ENCODE measurements around the gene PIK3CA.

The PIK3CA gene

GRCh38 chr3:179156775-179157174, 8.6 kb downstream of the PIK3CA start:
- no peak for DNase-seq (ENCODE audit: low read depth)

GRCh38 chr3:179158336-179159039, 10.3 kb downstream of the PIK3CA start:
- DNase-seq (ENCODE audit: low read depth) = no peak

- DNase-seq (ENCODE audit: low read depth) = no peak
Observed at GRCh38 chr3:179163503-179163902, 15.3 kb downstream of the PIK3CA start.

GRCh38 chr3:179164857-179165256, 16.7 kb downstream of the PIK3CA start:
- no peak for DNase-seq (ENCODE audit: low read depth)

GRCh38 chr3:179166561-179167201, 18.5 kb downstream of the PIK3CA start:
- DNase-seq (ENCODE audit: low read depth) = no peak

- no peak for DNase-seq (ENCODE audit: low read depth)
Observed at GRCh38 chr3:179168918-179169317, 20.8 kb downstream of the PIK3CA start.

GRCh38 chr3:179172546-179172945, 24.4 kb downstream of the PIK3CA start:
- DNase-seq (ENCODE audit: low read depth) = no peak

GRCh38 chr3:179174316-179174715, 26.2 kb downstream of the PIK3CA start:
- no peak for DNase-seq (ENCODE audit: low read depth)

GRCh38 chr3:179174898-179175297, 26.7 kb downstream of the PIK3CA start:
- DNase-seq (ENCODE audit: low read depth) = no peak

GRCh38 chr3:179175358-179175757, 27.2 kb downstream of the PIK3CA start:
- no peak for DNase-seq (ENCODE audit: low read depth)

- no peak for DNase-seq (ENCODE audit: low read depth)
Observed at GRCh38 chr3:179177611-179178010, 29.5 kb downstream of the PIK3CA start.

- DNase-seq (ENCODE audit: low read depth) = no peak
Observed at GRCh38 chr3:179179256-179179655, 31.1 kb downstream of the PIK3CA start.

- DNase-seq (ENCODE audit: low read depth) = no peak
Observed at GRCh38 chr3:179179979-179180759, 32.0 kb downstream of the PIK3CA start.

- DNase-seq (ENCODE audit: low read depth) = no peak
Observed at GRCh38 chr3:179181021-179181472, 32.9 kb downstream of the PIK3CA start.

- no peak for DNase-seq (ENCODE audit: low read depth)
Observed at GRCh38 chr3:179181993-179182551, 33.9 kb downstream of the PIK3CA start.

- no peak for DNase-seq (ENCODE audit: low read depth)
Observed at GRCh38 chr3:179182902-179183301, 34.7 kb downstream of the PIK3CA start.

GRCh38 chr3:179184826-179185225, 36.7 kb downstream of the PIK3CA start:
- no peak for DNase-seq (ENCODE audit: low read depth)

- no peak for DNase-seq (ENCODE audit: low read depth)
Observed at GRCh38 chr3:179186426-179186825, 38.3 kb downstream of the PIK3CA start.

- DNase-seq (ENCODE audit: low read depth) = no peak
Observed at GRCh38 chr3:179189759-179190158, 41.6 kb downstream of the PIK3CA start.

- no peak for DNase-seq (ENCODE audit: low read depth)
Observed at GRCh38 chr3:179190581-179190980, 42.4 kb downstream of the PIK3CA start.

GRCh38 chr3:179192542-179192941, 44.4 kb downstream of the PIK3CA start:
- DNase-seq (ENCODE audit: low read depth) = no peak

- no peak for DNase-seq (ENCODE audit: low read depth)
Observed at GRCh38 chr3:179194931-179195330, 46.8 kb downstream of the PIK3CA start.

GRCh38 chr3:179196098-179196497, 47.9 kb downstream of the PIK3CA start:
- peak; percentile 4 for DNase-seq (ENCODE audit: low read depth)
